SK-N-SH (cell line): Measurements from ENCODE around the gene TMPRSS6. TPM values are rescaled to one million over a fixed set of nuclear protein-coding genes. Genes with fewer than 3 reads are reported as not detected.

Source experiments
- CTCF ChIA-PET: fragments of 300-600, 350-600 bp; formaldehyde crosslinking; extraction: SDS; loops from one replicate; lab custom pipeline; 2021; lab: Yijun Ruan, JAX
- POLR2A ChIA-PET: fragments of 350-600 bp; sonication (Branson Sonifier 250); formaldehyde crosslinking; extraction: SDS; loops from one replicate; lab custom pipeline; 2020; ENCODE audit warnings: antibody characterized with exemption, inconsistent platforms; lab: Yijun Ruan, JAX
- DNase-seq: peaks from one replicate; pipeline ENCODE4 v3.0.0; 2012
- H2AFZ ChIP-seq: fragments of 200-600 bp; sonication (generic); 2 replicates; pipeline ENCODE4 v1.8.1; 2016; ENCODE audit warnings: antibody characterized with exemption, mild to moderate bottlenecking, low read depth
- H3F3A ChIP-seq: fragments of 200-600 bp; sonication (generic); replicated peaks from 2 replicates; pipeline ENCODE3; 2016; ENCODE audit warnings: antibody characterized with exemption, mild to moderate bottlenecking; ENCODE audit not compliant: insufficient read depth
- H3K27ac ChIP-seq, 2 experiments: fragments of 200-500 bp in 1 of 2; fragments of 200-600 bp in 1 of 2; sonication (Bioruptor generic) in 1 of 2; sonication (generic), shearing (Covaris generic) in 1 of 2; 2 replicates each; pipeline versions ENCODE4 v1.5.1 to v1.6.1; 2014 to 2016; ENCODE audit warnings: low read depth in 2 of 2, inconsistent platforms in 1 of 2, low read length in 1 of 2, mild to moderate bottlenecking in 1 of 2, mixed read lengths in 1 of 2
- H3K27me3 ChIP-seq: fragments of 200-600 bp; sonication (generic), shearing (Covaris generic); 2 replicates; pipeline ENCODE4 v1.6.1; 2016; ENCODE audit warnings: mixed run types; ENCODE audit not compliant: insufficient read depth
- H3K36me3 ChIP-seq, 2 experiments: fragments of 200-500 bp in 1 of 2; fragments of 200-600 bp in 1 of 2; sonication (Bioruptor generic) in 1 of 2; sonication (generic) in 1 of 2; replicated peaks in 1 of 2; 2 replicates each; pipeline versions ENCODE3 to v1.5.1; 2014 to 2016; ENCODE audit warnings: low read length in 1 of 2, mild to moderate bottlenecking in 1 of 2; ENCODE audit not compliant: insufficient read depth in 2 of 2, control insufficient read depth in 1 of 2
- H3K4me1 ChIP-seq, 2 experiments: fragments of 200-500 bp in 1 of 2; fragments of 200-600 bp in 1 of 2; sonication (Bioruptor generic) in 1 of 2; sonication (generic), shearing (Covaris generic) in 1 of 2; 2 replicates each; pipeline versions ENCODE4 v1.5.1 to v1.6.1; 2014 to 2016; ENCODE audit warnings: low read depth in 1 of 2, low read length in 1 of 2, mixed run types in 1 of 2; ENCODE audit not compliant: insufficient read depth in 2 of 2, control insufficient read depth in 1 of 2
- H3K4me2 ChIP-seq: fragments of 200-600 bp; sonication (generic), shearing (Covaris generic); 2 replicates; pipeline ENCODE4 v1.6.1; 2017; ENCODE audit warnings: mixed run types
- H3K4me3 ChIP-seq, 2 experiments: fragments of 200-500 bp in 1 of 2; fragments of 200-600 bp in 1 of 2; sonication (Bioruptor generic) in 1 of 2; sonication (generic), shearing (Covaris generic) in 1 of 2; 2 replicates each; pipeline versions ENCODE4 v1.5.1 to v1.8.1; 2014 to 2016; ENCODE audit warnings: low read depth in 2 of 2, inconsistent platforms in 1 of 2, low read length in 1 of 2, mild to moderate bottlenecking in 1 of 2, mixed read lengths in 1 of 2, moderate library complexity in 1 of 2
- H3K79me2 ChIP-seq: fragments of 200-600 bp; sonication (generic); 2 replicates; pipeline ENCODE4 v1.8.1; 2017; ENCODE audit warnings: mild to moderate bottlenecking; ENCODE audit not compliant: insufficient read depth
- H3K9ac ChIP-seq: fragments of 200-600 bp; sonication (generic); 2 replicates; pipeline ENCODE4 v1.6.1; 2017; ENCODE audit warnings: mixed run types
- H3K9me2 ChIP-seq: fragments of 200-600 bp; sonication (generic); 2 replicates; pipeline ENCODE4 v1.6.1; 2017; ENCODE audit warnings: mixed run types
- H3K9me3 ChIP-seq: fragments of 200-600 bp; sonication (generic); 2 replicates; pipeline ENCODE4 v1.6.1; 2017; ENCODE audit warnings: mixed run types, mild to moderate bottlenecking, moderate library complexity
- H4K20me1 ChIP-seq: fragments of 200-600 bp; sonication (generic); 2 replicates; pipeline ENCODE4 v1.6.1; 2017; ENCODE audit warnings: mild to moderate bottlenecking, mixed run types; ENCODE audit not compliant: insufficient read depth
- ELF1 ChIP-seq: IDR thresholded peaks from 2 replicates; pipeline ENCODE4 v1.4.0; 2012
- EP300 ChIP-seq, 2 experiments: IDR thresholded peaks; 2 replicates each; pipeline versions ENCODE4 v1.4.0 to v1.6.1; 2012; ENCODE audit warnings: borderline replicate concordance in 1 of 2, low read depth in 1 of 2, low read length in 1 of 2
- EZH2phosphoT487 ChIP-seq: fragments of 200-600 bp; sonication (generic); IDR thresholded peaks from 2 replicates; pipeline ENCODE4 v1.6.1; 2017; ENCODE audit warnings: low read depth, mixed run types, mild to moderate bottlenecking, antibody characterized with exemption, moderate library complexity, borderline replicate concordance
- GABPA ChIP-seq: IDR thresholded peaks from 2 replicates; pipeline ENCODE4 v1.4.0; 2012; ENCODE audit warnings: low read depth, mild to moderate bottlenecking
- GATA2 ChIP-seq: sonication (generic); formaldehyde crosslinking; IDR thresholded peaks from 2 replicates; pipeline ENCODE4 v1.5.0; 2020; ENCODE audit warnings: mild to moderate bottlenecking, missing genetic modification reagents
- JUND ChIP-seq: IDR thresholded peaks from 2 replicates; pipeline ENCODE4 v1.4.0; 2012
- MEF2A ChIP-seq: IDR thresholded peaks from 2 replicates; pipeline ENCODE4 v1.4.0; 2012; ENCODE audit warnings: low read depth, borderline replicate concordance
- MXI1 ChIP-seq: IDR thresholded peaks from 2 replicates; pipeline ENCODE4 v1.6.1; 2012; ENCODE audit warnings: mild to moderate bottlenecking, low read depth, low read length, improper control_type of control experiment
- NFIC ChIP-seq: IDR thresholded peaks from 2 replicates; pipeline ENCODE4 v1.4.0; 2012; ENCODE audit warnings: borderline replicate concordance
- POLR2AphosphoS5 ChIP-seq: IDR thresholded peaks from 2 replicates; pipeline ENCODE4 v1.6.1; 2012; ENCODE audit warnings: low read depth, low read length
- RCOR1 ChIP-seq: fragments of 150-350 bp; IDR thresholded peaks from 2 replicates; pipeline ENCODE4 v1.6.1; 2017; ENCODE audit warnings: antibody characterized with exemption, low read length
- SIN3A ChIP-seq: IDR thresholded peaks from 2 replicates; pipeline ENCODE4 v1.6.1; 2012; ENCODE audit warnings: low read depth, mild to moderate bottlenecking, low read length, moderate library complexity, borderline replicate concordance
- WGBS: methylation state at CpG from one replicate; pipeline ENCODE4 v1.1.6; 2017; ENCODE audit warnings: low lambda C conversion rate; 5-methylcytosine and 5-hydroxymethylcytosine counted together
- polyA plus RNA-seq, 3 experiments: library from polyadenylated mRNA; depleted of rRNA; stranded (reverse); fragments of >200 nt; gene quantifications; 2 replicates each; pipeline ENCODE4 v1.2.3, GENCODE V29; 2012
- TF ChIP-seq, protein P1 (sequence below): IDR thresholded peaks from 2 replicates; pipeline ENCODE4 v1.4.0; 2012; ENCODE audit warnings: low read depth
- TF ChIP-seq, protein P2 (sequence below): IDR thresholded peaks from 2 replicates; pipeline ENCODE4 v1.6.1; 2012; ENCODE audit warnings: mild to moderate bottlenecking, low read depth, low read length, moderate library complexity
- TF ChIP-seq, protein P3 (sequence below): fragments of 150-350 bp; IDR thresholded peaks from 2 replicates; pipeline ENCODE4 v1.6.1; 2016; ENCODE audit warnings: mild to moderate bottlenecking, low read depth, low read length
- TF ChIP-seq, protein P4 (sequence below): fragments of 200-600 bp; sonication (generic); IDR thresholded peaks from 2 replicates; pipeline ENCODE4 v1.6.1; 2017; ENCODE audit warnings: antibody characterized with exemption, mild to moderate bottlenecking, moderate library complexity

The TMPRSS6 gene
- polyA plus RNA-seq, 1 of the 3 experiments (the other 2 are of a cell fraction) = not detected

DNA sequence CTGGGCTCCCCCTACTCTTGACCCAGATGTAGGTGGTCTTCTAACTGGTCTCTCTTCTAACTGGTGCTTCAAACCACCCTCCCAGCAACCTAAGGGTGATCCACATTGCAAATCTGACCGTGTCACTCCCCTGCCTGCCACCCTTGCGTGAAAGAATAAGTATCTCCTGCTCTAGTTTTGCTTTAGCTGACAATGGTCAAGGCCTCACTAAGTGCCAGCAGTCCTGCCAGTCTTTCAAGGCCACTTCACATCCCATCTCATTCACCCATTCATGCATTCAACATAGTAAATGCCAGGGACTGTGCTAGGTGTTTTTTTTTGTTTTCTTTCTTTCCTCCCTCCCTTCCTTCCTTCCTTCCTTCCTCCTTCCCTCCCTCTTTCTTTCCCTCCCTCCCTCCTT lies 60.3 kb downstream of the TMPRSS6 start:
- 57% methylated on average over 2 of the region's 2 CpGs for WGBS
- H2AFZ ChIP-seq = no peak overlapping the region

More for the DNA sequence above, 60.3 kb downstream of the TMPRSS6 start:
- Histone ChIP-seq H3K9me3 (no peaks in the 10 kb centered on the region), H3K27me3 (no peaks in the 10 kb centered on the region), H3K27ac (no peak overlapping the region), H3K9me2 (no peaks in the 10 kb centered on the region), H3K9ac (no peak overlapping the region), H3K36me3 (peaks cover 0 to 8% of the 10 kb centered on the region in 2 experiments), H3K4me3 (no peak overlapping the region), H3F3A (no peaks in the 10 kb centered on the region), H3K4me2 (no peak overlapping the region), H3K4me1 (peaks cover 0 to 10% of the 10 kb centered on the region in 2 experiments; a peak in 1 of 4 replicates), H4K20me1 (no peaks in the 10 kb centered on the region), H3K79me2 (peaks cover 16% of the 10 kb centered on the region; the same call in 1 of the 2 replicates)
- CTCF ChIA-PET = no interaction called here
- TF ChIP-seq, protein P1, sequence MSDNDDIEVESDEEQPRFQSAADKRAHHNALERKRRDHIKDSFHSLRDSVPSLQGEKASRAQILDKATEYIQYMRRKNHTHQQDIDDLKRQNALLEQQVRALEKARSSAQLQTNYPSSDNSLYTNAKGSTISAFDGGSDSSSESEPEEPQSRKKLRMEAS = no peak
- no peak for TF ChIP-seq NFIC
- no peak for TF ChIP-seq MEF2A
- TF ChIP-seq EP300 (IDR thresholded peaks at IDR 0.05; ENCODE audit: borderline replicate concordance in 1 of 2, low read depth in 1 of 2, low read length in 1 of 2) = no peak
- TF ChIP-seq SIN3A = no peak
- TF ChIP-seq EZH2phosphoT487 = no peak
- no peak for TF ChIP-seq ELF1
- TF ChIP-seq MXI1 = no peak
- no peak for TF ChIP-seq GATA2 (CRISPR knock-in tag)
- no peak for TF ChIP-seq POLR2AphosphoS5
- TF ChIP-seq, protein P2, sequence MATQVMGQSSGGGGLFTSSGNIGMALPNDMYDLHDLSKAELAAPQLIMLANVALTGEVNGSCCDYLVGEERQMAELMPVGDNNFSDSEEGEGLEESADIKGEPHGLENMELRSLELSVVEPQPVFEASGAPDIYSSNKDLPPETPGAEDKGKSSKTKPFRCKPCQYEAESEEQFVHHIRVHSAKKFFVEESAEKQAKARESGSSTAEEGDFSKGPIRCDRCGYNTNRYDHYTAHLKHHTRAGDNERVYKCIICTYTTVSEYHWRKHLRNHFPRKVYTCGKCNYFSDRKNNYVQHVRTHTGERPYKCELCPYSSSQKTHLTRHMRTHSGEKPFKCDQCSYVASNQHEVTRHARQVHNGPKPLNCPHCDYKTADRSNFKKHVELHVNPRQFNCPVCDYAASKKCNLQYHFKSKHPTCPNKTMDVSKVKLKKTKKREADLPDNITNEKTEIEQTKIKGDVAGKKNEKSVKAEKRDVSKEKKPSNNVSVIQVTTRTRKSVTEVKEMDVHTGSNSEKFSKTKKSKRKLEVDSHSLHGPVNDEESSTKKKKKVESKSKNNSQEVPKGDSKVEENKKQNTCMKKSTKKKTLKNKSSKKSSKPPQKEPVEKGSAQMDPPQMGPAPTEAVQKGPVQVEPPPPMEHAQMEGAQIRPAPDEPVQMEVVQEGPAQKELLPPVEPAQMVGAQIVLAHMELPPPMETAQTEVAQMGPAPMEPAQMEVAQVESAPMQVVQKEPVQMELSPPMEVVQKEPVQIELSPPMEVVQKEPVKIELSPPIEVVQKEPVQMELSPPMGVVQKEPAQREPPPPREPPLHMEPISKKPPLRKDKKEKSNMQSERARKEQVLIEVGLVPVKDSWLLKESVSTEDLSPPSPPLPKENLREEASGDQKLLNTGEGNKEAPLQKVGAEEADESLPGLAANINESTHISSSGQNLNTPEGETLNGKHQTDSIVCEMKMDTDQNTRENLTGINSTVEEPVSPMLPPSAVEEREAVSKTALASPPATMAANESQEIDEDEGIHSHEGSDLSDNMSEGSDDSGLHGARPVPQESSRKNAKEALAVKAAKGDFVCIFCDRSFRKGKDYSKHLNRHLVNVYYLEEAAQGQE = no peak
- TF ChIP-seq, protein P3, sequence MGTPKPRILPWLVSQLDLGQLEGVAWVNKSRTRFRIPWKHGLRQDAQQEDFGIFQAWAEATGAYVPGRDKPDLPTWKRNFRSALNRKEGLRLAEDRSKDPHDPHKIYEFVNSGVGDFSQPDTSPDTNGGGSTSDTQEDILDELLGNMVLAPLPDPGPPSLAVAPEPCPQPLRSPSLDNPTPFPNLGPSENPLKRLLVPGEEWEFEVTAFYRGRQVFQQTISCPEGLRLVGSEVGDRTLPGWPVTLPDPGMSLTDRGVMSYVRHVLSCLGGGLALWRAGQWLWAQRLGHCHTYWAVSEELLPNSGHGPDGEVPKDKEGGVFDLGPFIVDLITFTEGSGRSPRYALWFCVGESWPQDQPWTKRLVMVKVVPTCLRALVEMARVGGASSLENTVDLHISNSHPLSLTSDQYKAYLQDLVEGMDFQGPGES = no peak
- TF ChIP-seq, protein P4, sequence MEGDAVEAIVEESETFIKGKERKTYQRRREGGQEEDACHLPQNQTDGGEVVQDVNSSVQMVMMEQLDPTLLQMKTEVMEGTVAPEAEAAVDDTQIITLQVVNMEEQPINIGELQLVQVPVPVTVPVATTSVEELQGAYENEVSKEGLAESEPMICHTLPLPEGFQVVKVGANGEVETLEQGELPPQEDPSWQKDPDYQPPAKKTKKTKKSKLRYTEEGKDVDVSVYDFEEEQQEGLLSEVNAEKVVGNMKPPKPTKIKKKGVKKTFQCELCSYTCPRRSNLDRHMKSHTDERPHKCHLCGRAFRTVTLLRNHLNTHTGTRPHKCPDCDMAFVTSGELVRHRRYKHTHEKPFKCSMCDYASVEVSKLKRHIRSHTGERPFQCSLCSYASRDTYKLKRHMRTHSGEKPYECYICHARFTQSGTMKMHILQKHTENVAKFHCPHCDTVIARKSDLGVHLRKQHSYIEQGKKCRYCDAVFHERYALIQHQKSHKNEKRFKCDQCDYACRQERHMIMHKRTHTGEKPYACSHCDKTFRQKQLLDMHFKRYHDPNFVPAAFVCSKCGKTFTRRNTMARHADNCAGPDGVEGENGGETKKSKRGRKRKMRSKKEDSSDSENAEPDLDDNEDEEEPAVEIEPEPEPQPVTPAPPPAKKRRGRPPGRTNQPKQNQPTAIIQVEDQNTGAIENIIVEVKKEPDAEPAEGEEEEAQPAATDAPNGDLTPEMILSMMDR = no peak
- TF ChIP-seq RCOR1 = no peak
- TF ChIP-seq GABPA = no peak
- TF ChIP-seq JUND = no peak
- no peak for DNase-seq
- POLR2A ChIA-PET = no interaction called here
